Measurements from ENCODE around the gene POLN.

The POLN gene

GRCh38 chr4:2262145-2262943, 20.4 kb upstream of the POLN start:
- DNase-seq = peak; percentile 100

- no peak for DNase-seq
These were observed 19.9 kb upstream of the POLN start, which contains the start of gene MXD4 for GRCh38 chr4:2261853-2262144. TSS of gene MXD4 (minus strand) at chr4:2262109. CDS start at chr4:2261980, 129 bp downstream.

- DNase-seq = peak; percentile 67
These were observed 19.4 kb upstream of the POLN start for GRCh38 chr4:2261110-2261852.

DNA sequence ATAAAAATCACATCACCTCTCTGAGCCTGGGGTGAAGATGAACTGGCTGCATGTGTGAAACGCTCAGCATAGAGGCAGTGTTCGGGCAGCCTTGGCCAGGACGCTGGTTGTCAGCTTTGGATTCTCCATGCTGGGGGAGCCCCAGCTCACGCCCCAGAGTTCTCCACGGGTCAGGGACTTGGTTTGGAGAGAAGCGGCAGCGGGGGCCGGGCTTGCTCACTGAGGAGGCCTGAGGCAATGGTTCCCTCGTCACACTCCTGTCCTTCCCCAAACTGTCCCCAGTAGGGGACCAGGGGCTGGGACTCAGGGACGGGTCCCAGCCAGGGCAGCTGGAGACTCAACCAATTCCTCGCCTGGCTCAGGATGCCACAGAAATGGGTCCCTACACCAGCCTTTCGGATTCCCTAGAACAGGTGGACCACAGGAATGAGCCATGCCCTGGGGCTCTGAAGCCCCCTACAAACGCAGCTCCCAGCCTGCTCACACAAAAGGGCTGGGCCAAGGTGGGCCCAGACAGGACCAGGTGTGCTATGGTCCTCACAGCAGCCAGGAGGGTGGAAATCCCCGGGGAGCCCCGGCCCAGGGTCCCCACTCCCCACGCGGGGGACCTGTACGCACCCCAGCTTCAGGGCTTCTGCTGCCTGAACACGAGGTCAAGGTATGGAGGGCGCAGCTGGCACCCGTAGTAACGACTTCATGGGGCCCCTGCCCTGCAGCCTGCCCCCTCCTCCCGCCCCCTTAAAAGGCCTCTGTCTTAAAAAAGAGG, 18.6 kb upstream of the POLN start:
- DNase-seq = no peak

DNA sequence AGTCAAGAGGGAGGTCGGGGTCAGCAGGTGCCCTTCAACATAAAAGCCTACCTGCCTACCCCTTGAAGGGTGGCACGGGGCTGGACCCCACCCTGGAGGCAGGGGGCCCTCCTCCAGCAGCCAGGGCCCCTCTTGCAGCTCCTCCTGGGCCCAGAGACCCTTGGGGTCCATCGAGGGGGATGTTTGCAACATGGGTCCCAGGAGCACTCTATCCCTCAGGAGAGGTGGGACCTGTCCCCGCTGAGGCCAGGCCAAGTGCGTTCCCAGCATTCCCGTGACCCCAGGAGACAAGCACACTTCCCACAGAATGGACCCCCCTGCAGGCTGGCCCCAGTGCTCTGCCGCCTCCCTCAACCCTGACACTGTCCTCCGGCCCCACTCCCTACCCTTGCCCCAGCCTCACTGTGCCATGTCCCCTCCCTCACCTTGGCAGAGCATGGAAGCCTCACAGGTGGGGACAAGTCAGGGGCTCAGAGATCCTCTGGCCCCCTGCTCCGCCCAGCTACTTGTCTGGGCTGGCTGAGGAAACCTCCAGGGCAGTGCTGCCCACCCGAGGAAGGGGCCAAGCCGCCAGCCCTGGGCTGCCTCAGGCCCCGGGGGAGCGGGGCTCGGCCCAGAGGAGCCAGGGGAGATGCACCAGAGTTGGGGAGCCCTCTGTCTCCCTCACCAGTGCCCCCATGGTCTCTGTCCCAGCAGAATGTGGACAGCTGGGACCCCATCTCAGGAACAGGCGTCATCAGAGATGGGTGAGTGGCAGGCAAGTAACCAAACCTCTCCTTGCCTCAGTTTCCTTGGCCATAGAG, 17.8 kb upstream of the POLN start:
- DNase-seq = no peak

GRCh38 chr4:2259036-2259540, 17.2 kb upstream of the POLN start:
- no peak for DNase-seq

DNA sequence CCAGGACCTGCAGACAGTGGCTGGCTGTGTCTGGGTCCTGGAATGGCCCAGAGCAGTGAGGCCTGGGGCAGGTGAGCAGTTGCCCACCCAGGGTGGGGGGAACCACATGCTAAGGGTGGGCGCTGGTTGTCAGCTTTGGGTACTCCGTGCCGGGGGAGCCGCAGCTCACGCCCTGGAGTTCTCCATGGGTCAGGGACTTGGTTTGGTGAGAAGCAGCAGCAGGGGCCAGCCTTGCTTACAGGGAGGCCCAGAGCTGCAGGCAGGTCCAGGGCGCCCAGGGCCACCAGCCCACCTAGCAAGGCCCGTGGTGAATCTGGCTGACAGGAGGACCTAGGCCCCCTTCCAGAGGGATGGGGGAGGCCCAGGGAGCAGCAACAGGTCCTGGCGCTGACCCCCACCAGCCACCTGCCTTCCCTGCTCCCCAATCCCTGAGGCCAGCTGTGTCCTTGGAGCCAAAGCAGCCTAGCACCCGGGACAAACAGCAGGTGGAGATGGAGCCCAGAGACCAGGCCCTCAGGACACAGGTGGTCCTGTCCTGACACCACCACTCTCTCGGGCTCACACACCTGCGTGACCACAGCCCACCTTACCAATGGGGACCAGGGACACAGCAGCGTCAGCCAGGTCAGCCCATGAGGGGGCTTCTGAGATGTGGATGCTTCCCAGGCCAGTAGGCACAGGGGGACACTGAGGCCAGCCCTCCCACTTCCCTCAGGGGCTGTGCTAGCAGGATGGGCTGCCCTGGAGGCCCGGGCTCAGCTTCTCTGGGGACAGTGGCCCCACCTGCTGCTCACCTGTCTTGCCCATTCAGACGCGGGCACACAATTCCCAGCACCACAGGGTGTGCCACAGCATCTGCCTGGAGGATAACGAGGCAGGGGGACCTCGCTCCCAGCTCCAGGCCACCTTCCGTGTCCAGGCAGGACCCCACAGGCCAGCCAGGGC, 16.4 kb upstream of the POLN start:
- DNase-seq = no peak

DNA sequence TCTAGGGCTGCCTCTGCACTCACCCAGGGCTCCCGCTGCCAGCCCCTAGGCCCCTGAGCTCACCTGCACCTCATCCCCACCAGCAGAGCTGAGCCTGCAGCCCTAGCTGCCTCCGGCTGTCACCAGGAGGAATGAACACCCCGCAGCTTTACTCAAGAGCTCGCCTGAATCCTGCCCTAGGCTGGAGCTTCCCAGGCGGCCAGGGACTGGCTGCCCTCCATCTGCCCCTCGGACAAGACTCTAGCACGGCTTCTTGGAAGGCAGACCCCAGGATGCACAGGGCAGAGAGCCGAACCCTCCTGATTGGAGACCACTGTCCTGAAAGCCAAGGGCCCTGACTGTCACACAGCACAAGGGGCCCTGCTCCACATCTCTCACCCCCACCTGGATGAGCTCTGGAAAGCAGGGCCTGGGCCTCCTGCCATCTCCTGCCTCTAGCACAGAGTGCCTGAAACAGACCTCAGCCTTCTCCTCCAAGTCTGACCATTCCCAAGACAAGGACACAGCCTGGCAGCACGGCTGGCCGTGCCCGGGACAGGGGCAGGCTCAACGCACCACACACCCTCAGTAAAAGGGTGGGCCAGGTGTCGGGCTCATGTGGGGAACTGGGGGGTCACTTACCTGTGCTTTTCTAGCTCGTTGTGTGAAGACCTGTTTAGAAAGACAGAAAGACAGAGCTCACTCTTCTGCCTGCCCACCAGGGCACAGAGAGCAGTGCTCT, 15.6 kb upstream of the POLN start:
- no peak for DNase-seq

- no peak for DNase-seq
These were observed 14.9 kb upstream of the POLN start for GRCh38 chr4:2256781-2257191.

DNA sequence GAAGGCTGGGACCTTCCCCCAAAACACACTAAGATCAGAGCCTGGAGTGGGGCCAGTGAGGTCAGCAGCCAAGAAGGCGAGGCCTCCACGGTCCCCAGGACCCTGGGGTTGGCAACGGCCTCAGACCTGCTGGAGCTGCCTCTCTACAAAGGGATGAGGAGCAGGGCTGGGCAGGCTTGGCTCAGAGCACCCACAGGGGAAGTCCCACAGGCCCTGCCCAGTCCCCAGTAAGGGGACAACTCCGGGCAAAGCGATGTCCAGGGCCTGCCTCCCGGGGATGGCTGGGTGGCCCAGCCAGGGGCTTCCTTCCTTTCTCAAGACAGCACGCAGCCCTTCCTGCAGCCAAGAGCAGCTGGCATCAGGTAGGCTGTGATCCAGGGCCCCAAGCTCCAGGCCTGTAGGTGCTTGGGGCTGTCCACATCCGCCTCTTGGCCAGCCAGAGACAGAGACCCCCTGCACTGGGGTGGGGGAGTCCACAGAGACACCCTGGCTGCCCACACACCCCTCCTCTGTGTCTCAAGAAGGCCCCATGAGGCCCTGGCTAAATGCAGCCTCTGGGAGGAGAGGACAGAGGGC, 14.3 kb upstream of the POLN start:
- DNase-seq = no peak

DNA sequence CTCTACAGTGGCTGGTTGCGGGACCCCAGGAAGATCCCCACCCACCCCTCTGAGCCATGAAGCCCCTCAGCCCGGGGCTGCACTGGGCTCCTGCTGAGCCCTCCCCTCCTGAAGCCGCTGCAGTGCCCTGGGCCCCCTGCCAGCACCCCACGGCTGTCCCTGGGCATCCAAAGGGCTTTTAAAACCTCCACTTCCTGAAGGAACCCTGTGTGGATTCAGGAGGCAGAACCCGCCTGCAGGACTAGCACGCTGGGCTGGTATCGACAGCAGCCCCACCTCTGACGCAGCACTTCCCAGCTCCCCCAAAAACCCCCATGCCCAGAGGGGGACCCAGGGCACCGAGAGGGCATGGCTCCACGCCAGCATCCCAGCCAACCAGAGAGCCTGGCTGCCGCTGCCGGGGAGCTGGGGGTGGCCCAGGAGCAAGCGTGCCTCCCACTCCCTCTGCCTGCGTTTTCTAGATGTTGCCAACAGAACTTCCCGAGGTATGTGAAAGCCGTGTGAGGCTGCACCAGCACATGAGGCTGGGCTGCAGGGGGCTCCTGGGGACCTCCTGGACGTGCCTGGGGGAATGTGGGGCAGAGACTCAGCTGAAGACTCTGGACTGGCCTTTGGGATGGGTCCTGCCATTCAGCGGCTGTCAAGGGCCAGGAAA, 13.7 kb upstream of the POLN start:
- no peak for DNase-seq

GRCh38 chr4:2254665-2255500, 13.0 kb upstream of the POLN start:
- no peak for DNase-seq

- DNase-seq = no peak
These were observed 11.5 kb upstream of the POLN start for GRCh38 chr4:2253160-2254084.

- no peak for DNase-seq
These were observed 10.7 kb upstream of the POLN start for GRCh38 chr4:2252530-2253091.

DNA sequence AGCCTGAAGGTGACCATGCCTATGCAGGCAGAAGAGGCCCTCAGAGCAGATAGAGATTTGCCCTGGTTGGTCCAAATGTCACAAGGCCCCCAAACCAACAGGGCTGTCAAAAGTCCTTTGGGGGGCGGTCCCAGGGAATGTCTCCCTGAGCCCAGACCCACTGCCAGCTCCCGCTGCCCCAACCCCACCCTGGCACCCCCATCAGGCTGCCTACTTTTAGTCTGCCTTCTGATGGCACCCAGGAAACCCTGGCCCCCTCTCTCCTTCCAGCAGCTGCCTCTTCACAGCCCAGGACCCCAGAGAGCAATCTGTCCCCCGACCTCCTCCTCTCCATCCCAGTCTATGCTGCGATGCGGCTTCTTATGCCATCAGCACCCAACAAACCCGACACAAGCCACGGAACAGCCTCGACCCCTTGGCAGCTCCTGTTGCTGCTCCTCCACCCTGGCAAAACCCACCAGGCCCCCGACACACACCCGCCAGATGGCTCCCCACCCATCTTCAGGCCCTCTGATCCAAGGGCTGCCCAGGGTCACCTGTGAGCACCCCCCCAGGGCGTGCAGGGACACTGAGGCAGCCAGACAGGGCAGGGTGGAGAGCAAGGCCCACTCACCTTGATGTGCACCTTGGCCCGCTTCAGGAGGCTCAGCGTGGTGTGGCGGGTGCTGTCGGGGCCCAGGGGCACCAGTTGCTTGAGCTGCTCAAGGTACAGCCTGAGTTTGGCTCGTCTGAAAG, 10.0 kb upstream of the POLN start:
- no peak for DNase-seq

GRCh38 chr4:2251073-2251794, 9.3 kb upstream of the POLN start:
- DNase-seq = no peak

Data from fibroblast of skin of right biceps (primary cell).